ENCODE results near the gene BMPR1A.
"Not testable (repeated sequence)": the region's sequence is repeated elsewhere in the genome, so short reads cannot be mapped to it uniquely, and the experiment has no call there.

GRCh38 chr10:86981020-86981419 lies 224.6 kb downstream of the BMPR1A start:
- TF ChIP-seq CTCF, POLR2A (IDR thresholded peaks at IDR 0.05): not testable (repeated sequence)

Data from suprapubic skin (tissue), 3 donors.